Activated T-helper 1 cell treated with anti-CD3 and anti-CD28 coated beads, Interleukin-2, amount 50 U/mL, for 16 hours (primary cell): ENCODE data around the gene ADARB2.
"Not testable (repeated sequence)": the region's sequence is repeated elsewhere in the genome, so short reads cannot be mapped to it uniquely, and the experiment has no call there.

Experiments
- DNase-seq, 2 donors: peaks; one replicate each; pipeline ENCODE4 v3.0.0-alpha.2; 2020; ENCODE audit warnings: low read depth in 1 of 2, low spot score in 1 of 2

The ADARB2 gene

DNA sequence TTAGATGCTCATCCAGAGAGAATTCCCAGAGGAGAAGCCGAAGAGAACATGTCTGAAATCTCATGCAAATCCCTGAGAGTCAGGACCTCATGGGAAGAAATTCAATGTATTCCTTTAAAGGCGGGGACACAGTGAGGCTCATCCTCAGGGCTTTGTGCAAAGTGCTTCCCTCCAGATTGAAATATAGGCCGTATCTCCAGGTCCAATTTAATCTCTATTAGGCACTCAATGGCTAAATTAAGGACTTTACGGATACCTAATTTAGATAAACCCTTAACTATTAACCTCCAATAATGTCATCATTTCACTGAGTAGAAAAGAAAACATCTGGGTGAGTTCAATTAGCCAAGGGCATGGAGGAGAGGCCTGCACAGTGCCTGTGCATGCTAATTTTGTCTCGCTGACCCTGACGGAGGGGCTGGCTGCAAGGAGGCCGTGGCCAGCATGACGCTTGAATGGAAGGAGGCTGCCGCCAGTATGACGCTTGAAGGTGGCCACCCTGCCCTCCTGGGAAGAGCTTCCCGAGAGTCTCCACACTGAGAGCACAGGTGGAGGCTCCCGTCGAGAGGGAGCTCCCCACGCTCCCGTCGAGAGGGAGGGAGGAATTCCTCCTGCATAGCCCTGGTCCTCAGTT, 287.6 kb downstream of the ADARB2 start:
- no peak for DNase-seq

DNA sequence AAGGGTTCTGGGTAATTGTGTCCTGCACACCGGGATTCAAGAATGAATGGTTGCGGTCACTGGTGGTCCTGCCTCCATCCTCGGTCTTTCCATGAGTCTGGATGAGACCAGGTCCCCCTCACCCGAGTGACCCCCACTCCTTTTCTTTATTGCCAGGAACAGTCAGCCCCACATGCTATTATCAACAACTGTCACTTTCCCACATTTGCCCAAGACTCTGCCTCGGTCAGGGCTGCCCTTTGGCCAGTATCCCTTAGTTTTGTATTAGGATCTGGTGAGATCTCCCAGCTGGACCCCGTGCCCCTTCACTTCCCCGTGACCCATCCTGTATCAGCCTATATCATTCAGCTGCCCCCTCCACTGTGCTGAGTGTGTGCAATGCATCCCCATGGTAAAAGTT, 288.3 kb downstream of the ADARB2 start:
- no peak for DNase-seq

DNA sequence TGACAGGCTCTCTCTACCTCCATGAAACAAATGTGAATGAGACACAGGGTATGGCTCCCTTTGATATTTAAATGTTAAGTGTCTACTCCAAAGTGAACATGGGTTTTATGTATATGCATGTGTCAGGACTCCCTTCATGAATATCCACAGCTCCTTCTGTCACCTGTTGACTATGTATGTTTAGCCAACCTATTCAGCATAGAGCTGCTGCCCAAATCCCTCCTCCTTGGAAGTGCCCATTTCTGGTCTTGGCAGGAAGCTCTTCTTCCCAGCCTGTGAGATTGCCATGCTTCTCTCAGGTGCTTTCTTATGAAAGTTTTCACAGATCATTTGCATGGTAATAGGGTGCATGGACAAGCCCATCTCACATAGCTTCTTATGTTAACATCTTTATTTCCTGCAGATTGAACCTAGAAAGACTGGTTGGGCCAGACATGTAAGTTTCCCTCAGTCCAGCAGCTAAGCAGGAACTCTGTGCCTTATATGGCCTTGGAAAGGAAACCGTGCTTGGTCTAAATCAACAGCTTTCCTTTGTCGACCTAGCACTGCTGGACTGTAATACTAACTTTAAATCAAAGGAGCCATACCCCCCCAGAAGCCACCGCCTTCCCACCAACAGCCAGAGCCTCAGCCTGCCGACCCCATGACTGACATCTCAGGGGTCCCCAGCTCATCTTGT, 288.9 kb downstream of the ADARB2 start:
- no peak for DNase-seq

DNA sequence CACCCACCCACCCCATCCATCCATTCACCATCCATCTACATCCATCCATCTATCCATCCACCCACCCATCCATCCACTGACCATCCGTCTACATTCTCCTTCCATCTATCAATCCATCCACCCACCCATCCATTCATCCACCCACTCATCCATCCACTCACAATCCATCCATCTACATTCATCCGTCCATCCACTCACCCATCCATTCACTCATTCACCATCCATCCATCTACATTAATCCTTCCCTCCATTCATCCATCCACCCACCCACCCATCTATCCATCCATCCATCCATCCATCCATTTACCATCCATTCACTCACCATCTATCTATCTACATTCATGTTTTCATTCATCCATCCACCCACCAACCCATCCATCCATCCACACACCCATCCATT, 292.5 kb downstream of the ADARB2 start:
- no peak for DNase-seq

DNA sequence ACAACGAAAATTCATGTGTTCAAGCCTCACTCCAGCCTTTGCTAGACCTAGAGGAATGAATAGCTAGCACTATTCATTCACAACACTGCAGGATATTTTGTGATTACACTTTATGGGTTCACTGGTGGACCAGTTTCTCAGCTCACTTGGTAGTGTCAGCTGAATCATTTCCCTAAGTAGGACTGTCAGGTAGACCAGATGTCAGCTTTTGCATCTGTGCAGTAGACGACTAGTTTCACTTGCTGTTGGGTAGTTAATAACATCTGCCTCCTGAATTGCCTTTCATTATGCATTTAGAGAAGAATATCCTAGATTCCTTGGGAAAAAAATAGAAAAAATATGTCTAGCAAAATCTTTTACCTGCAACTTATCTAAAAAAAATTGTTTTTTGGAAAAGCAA, 296.4 kb downstream of the ADARB2 start:
- DNase-seq: no peak

DNA sequence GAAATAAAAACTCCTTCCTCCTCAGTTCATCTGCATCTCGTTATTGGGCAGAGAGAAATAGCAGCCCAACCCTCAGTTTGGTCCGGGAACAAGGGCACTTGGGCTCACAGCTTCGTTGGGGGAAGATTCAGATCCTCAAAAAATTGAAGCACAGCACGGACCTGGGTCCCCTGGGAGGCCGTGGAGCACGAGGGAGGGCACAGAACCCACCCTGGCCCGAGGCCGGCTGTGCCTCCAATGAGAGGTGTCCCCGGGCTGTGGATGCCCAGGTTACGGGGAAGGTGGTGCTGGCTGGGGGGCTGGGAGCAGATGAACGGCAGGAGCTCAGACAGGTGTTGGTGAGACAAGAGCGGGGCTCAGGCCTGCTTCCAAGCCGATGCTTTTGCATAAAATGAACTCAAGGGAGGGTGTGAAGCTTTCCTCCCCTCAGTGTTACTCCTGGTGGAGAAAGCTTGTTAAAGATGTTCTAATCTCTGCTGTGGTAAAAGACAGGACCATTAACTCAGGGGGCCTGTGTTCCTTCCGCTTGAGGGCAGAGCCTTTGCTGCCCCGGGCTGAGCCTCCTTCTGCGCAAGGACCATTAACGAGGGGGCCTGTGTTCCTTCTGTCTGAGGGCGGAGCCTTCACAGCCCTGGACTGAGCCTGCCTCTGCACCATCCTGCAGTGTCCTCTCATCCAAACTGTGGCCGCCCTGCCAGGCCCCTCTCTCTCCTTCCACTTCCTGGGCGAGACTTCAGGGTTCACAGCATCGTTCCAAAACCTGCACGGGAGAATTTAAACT, 302.2 kb downstream of the ADARB2 start:
- no peak for DNase-seq

DNA sequence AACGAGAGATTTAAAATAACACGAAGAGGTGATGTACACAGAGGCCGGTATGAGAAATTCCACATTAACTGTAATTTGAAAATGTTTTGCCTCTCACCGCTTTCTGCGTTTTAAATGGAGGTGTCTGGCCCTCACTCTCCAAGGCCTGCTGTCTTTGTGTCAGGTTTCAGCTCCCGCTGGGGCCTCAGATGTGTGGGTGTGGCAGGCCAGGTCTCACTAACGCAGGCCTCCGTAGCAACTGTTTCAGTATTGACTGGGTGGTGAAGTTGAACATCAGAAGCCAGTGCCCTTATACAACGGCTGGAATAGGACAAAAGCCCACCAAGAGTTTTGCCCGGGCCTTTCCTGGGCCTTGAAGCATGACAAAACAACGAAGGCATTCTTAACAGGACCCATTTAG, 303.1 kb downstream of the ADARB2 start:
- no peak for DNase-seq

DNA sequence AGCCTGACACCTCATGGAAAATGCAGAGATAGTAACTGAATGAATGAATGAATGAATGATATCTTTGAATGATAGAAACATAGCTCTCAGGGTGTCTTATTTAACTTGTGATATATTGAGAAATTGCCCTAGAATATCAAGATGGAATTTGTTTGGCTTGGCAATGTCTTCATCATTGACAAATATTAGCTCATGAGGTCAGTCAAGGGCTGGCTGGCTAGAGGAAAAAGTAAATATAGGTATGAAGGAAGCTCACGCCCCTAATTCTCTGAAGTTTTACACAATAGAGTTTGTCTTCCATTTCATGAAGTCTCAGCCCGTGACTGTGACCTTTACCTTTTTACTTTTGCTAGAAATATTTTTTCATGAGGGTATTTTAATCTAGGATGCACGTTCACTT, 305.2 kb downstream of the ADARB2 start:
- no peak for DNase-seq

DNA sequence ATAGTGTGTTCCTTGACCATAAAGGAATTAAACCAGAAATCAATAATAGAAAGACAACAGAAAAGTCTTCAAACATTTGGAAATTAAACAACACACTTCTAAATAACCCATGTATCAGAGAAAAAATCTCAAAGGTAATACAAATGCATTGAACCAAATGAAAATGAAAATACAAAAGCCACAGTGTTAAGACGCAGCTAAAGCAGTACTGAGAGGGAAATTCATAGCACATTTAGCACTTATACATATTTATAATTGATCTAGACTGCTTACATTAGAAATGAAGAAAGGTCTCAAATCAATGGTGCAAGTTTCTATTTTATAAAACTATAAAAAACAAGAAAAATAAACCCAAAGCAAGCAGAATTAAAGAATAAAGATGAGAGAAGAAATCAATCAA, 306.1 kb downstream of the ADARB2 start:
- no peak for DNase-seq

DNA sequence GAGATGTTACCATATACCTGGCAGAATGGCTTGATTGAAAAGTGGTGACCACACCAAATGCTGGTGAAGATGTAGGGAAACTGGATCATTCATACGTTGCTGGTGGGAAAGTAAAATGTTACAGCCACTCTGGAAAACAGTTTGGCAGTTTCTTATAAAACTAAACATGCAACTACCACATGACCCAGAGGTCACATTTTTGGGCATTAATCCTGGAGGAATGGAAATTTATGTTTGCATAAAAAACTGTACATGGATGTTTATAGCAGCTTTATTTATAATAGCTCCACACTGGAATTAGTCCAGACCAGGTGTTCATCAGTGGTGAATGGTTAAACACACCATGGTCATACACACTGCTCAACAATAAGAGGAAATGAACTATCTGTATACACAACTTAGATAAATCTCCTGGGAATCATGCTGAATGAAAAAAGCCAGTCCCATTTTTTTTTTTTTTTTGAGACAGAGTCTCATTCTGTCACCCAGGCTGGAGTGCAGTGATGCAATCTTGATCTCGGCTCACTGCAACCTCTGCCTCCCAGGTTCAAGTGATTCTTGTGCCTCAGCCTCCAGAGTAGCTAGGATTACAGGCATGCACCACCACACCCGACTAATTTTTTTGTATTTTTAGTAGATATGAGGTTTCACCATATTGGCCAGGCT, 309.7 kb downstream of the ADARB2 start:
- DNase-seq: not testable (repeated sequence)

DNA sequence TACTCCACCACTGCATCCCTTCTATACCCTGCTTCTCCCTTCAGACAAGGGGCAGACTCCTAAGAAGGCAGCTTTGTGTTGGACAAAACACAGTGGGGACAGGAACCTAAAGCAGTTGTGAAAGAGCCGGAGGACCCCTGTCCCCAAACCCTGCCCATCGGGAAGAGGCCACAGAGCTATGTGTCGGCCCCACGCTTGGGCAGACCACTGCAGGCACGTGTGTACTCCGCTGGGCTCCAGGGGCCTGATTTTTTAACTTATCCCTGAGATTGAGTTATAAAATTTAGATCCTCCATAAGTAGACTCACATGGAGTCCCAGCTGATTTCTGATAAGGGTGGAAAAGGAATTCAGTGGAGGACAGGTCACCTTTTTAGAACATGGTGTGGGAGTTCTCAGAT, 310.5 kb downstream of the ADARB2 start:
- DNase-seq: no peak

DNA sequence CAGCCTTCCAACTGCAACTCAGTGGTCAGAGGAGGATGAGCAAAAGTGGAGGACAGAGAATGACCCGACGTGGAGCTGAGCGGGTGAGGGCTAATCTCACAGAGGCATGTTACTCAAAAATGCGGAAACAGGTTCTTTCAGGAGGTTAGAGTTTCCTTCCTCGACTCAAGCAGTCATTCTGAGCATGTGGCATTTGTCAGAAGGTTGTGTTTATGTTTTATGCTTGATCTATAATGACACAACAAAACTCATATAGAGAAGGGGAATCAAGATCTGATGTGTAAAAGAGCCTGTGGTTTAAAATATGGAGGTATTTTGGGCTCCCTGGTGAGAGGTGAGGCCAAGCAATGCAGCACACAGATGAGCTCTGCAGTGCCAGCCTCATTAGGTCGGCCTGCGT, 311.4 kb downstream of the ADARB2 start:
- DNase-seq: no peak

DNA sequence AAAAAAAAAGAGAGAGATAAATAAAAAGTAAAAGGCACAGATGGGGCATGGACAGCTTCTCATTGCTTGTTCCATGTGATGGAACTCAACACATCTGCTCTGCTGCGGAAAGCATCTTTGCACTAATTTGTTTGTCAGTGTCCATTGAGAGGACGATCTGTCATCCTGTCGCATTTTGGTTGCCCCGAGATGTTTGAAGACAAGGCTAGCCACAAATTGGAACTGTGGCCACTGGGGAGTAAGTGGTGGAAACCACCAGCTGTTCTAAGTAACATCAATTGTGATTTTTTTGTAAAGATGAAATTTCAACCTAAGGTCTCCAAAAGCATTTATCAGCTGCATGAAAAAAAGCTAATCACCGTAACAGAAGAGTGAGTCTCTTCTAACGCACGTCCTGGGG, 312.7 kb downstream of the ADARB2 start:
- no peak for DNase-seq

DNA sequence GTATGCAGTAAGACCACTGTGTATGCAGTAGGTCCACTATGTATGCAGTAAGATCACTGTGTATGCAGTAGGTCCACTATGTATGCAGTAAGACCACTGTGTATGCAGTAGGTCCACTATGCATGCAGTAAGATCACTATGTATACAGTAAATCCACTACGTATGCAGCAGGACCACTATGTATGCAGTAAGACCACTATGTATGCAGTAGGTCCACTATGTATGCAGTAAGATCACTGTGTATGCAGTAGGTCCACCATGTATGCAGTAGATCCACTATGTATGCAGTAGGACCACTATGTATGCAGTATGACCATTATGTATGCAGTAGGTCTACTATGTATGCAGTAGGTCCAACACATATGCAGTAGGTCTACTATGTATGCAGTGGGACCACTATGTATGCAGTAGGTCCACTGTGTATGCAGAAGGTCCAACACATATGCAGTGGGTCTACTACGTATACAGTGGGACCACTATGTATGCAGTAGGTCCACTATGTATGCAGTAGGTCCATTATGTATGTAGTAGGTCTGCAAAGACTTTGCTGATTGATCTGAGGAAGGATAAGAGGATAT, 313.6 kb downstream of the ADARB2 start:
- DNase-seq: no peak

DNA sequence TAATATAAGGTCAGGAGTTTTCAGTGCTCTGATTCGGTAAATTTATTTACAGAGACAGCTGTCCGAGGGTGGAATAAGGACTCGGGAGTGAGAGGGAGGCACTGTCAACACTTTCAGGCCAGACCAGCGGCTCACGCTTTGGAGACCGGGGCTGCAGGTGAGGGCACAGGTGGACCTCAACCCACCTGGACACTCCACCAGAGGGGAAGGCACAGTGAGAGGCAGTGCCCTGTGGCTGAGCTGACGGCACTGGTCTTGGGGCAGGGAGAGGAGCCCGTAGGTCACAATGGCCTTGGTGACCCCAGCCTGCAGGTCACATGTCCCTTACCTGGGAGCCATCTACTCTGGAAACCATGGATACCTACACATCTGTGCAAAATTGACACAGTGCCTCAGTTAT, 315.1 kb downstream of the ADARB2 start:
- DNase-seq: no peak

DNA sequence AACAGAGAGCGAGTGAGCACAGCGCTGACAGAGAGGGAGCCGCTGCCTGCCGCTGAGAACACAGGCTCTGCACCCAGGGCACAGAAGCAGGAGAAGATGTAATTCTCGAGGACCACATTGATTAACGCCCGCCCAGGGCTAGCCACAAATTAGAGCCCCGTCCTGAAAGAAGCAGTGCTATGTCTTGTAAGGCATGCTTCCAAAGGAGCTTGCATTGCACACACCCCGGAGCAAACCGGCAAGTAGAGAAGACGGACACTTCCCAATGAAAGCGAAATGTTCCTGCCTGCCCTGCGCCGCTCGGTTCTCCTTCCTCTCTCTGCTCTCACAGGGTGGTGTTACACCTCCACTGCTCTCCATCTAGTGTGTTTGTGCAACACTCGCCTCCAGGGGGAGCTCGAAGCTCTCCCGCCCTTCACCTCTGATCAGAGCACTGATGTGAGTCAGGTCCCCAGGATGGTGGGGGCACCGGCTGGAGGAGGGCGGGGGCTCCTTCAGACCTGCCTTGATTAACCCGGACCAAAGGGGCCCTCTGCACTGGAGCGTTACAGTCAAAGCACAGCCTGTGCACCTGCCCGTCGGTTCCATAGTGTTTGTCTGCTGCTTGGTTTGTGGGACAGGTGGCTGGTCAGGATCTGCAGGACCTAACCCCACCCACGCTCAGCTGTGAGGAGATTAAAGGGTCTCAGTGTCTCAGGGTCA, 316.5 kb downstream of the ADARB2 start:
- peak in 1 of 2 donors; percentile 9 for DNase-seq

DNA sequence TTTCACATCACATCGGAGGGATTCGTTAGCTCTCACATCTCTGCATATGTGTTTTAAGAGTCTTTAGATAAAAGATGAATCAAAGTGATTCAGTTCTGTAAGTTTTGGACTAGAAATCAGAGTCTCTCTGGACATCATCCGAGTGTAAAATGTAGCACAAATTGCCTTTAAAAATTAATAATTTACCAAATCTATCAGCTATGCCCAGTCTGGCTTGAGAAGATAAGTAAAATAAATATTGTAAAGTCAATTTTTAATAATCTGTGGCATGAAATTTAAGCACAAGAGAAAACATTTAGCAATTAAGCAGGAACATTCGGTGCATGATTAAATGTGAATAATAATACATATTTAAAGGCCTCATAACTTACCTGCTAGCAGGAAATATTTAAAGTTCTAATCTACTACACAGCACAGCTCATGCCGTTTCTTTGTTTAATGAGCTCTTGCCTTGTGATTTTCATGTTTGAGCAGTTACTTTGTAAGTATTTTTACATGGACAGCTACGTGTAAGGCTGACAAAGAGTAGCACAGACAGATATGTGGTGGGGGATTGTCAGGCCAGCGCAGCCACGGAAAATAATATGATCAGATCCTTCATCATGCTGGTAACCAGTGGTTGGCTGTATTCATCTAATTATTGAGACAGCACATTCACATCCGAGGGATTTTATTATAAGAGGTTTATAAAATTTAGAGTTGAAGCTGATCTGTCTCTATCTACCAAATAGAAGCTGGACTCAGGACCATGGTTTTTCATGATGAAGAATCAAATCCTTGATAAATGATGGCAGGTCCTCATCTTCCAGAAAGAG, 317.3 kb downstream of the ADARB2 start:
- no peak for DNase-seq

DNA sequence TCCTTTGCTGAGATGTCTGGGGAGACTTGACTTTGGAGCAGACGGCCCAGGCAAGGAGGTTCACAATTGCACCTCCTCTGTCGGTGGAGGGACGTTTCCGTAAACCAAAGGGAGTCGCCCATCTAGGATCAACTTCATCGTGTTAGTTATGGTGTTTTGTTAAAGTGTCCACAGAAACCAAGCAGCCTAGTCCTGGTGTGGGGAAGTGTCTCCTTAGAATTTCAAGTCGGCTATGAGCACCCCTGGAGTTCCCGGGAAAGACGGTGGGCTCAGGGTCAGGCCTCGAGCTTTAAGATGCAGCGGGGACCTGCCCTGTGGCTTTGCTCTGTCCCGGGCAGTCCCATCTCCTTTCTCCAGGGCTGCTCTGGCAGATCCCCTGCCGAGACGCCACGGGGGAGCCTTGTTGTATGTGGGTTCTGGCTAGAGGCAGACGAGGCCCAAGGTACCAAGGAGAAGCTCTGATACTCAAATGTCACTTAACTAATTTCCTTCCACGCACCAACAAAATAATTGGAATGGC, 319.2 kb downstream of the ADARB2 start:
- no peak for DNase-seq

DNA sequence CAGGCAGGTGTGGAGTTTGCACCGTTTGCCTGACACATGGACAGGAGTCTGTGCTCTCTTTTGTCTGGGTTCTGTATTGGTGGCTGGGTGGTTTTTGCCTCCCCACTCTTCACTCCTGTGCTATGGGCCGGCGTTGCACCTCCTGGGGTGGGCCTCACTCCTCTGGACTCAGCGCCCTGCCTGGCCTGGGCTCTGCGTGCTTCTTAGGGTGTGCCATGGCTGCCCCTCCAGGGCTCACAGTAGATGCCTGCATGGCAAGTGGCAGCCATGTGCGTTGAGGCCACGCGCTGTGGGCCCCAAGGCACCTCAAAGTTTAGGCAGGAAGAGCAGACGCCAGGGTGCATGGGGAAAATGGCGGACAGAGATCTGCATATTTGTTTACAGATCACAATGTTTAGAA, 319.8 kb downstream of the ADARB2 start:
- DNase-seq: no peak
